Measurements from ENCODE around the gene SLC6A7.

SLC6A7 gene

DNA sequence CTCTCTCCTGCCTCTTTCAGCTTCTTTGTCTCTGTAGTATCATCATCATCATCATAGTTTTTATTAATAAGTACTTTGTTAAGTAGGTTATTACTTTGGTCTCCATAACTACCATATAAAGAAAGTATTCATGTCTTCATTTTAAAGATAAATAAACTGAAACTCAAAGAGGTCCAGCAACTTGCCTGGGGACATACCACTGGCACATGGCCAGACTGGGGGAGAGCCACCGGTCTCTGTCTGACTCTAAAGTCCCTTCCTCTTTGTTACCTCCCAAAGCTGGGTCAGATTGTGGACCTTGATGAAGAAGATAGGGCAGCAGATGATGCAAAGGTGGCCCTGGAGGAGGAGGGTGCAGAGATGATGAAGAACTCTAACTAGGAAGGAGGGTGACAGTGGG is 14.8 kb upstream of the SLC6A7 start:
- DNase-seq = no peak

DNA sequence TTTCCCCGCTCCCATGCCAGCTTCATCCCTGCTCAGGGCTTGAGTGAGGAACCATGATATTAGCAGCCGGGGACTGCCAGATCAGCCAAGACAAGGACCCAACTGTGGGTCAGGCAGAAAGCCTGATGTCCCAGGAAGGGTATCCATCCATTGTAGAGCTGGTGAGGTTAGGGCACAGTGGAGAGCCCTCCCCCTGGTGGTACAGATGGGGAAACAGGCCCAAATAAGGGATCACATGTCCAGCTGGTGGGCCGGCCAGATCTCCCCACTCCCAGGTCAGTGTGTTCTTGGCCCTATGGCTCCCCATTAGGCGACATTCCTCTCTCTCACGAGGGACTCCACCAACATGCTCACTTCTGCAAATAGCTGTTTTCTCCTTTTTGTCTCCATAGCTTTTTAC is 14.3 kb upstream of the SLC6A7 start:
- peak; percentile 65 for DNase-seq

- DNase-seq = no peak
Measured at GRCh38 chr5:150176745-150177477, 13.0 kb upstream of the SLC6A7 start.

- no peak for DNase-seq
Measured at GRCh38 chr5:150177721-150178120, 12.1 kb upstream of the SLC6A7 start.

- no peak for DNase-seq
Measured at GRCh38 chr5:150178262-150178661, 11.6 kb upstream of the SLC6A7 start.

GRCh38 chr5:150179019-150179620 is 10.7 kb upstream of the SLC6A7 start:
- DNase-seq = no peak

DNA sequence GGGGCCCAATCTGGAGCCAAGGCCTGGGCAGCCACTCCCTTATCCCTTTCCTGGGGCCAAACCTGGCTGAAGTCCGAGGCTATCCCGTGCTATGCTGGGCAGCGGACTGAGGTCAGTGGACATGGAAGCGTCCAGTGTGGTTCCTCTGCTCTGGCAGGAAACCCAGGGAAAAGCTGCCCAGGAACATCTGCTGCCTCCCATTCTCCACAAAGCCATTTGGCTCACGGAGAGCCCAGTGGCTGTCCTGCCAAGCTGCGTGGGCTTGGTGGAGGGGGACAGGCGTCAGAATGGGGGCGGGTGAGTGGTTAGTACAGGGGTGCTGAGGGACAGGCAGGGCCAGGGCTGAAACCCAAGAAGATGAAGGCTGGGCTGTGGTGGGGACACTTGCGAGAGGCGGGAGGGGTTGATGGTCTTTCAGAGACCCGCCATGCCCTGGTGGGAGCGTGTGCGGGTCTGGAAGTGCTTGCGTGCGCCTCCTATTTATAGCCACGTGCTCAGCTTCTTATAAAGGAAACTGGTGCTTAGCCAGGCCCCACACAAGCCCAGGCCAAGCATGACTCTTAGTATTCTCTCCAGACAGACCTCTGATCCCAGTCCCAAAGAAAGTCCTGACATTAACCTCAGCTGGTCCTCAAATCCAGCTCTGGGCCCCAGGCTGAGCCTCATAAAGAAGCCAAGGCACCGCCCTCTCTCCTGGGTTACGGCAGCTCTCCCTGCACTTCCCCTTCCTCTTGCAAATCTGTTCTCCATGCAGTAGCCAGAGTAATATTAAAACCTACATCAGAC is 9.4 kb upstream of the SLC6A7 start:
- peak; percentile 35 for DNase-seq

- DNase-seq = no peak
Measured at GRCh38 chr5:150181027-150181426, 8.8 kb upstream of the SLC6A7 start.

- no peak for DNase-seq
Measured at GRCh38 chr5:150181766-150182545, 7.9 kb upstream of the SLC6A7 start.

- DNase-seq = no peak
Measured at GRCh38 chr5:150182774-150183173, 7.1 kb upstream of the SLC6A7 start.

DNA sequence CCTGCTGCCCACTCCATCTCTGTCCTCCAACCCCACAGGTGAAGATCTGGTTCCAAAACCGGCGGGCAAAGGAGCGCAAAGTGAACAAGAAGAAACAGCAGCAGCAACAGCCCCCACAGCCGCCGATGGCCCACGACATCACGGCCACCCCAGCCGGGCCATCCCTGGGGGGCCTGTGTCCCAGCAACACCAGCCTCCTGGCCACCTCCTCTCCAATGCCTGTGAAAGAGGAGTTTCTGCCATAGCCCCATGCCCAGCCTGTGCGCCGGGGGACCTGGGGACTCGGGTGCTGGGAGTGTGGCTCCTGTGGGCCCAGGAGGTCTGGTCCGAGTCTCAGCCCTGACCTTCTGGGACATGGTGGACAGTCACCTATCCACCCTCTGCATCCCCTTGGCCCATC is 6.4 kb upstream of the SLC6A7 start:
- no peak for DNase-seq

- DNase-seq = no peak
Measured at GRCh38 chr5:150184006-150184405, 5.9 kb upstream of the SLC6A7 start.

- no peak for DNase-seq
Measured at GRCh38 chr5:150184990-150185912, 4.6 kb upstream of the SLC6A7 start.

DNA sequence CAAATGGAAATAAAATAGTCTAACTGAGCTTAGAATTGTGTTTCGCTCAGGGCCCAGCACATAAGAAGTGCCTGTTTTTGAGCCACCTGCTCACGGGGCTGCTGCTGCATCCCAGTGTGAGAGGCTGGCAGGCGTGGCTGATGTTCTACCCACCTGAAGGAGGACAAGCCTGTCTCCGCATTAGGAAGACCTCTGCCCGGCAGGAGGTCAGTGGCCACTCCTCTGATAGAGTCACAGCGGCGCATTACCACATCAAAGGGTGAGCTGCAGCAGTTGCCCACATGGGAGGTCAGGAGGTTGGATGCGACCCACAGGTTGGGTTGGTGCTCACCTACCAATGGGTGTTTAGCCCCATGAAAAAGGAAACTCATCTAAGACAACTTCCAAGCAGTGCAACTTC is 3.7 kb upstream of the SLC6A7 start:
- no peak for DNase-seq

DNA sequence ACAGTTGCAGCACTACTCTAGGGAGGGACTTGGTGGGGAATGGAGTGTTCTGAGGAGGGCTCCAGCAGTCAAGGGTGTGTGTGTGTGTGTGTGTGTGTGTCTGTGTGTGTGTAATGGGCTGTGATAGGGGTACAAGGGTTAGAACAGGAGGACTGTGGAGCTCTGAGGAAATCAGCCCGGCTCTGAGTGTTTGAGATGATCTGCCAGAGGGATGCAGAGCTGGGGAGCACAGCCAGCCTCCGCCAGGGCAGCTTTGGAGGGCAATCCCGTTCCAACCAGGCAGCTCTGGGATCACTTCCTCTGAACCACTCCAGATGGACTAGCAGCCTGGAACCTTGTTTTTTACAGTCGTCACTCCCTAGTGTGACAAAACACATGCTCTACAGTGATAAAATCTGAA is 3.0 kb upstream of the SLC6A7 start:
- DNase-seq = no peak

DNA sequence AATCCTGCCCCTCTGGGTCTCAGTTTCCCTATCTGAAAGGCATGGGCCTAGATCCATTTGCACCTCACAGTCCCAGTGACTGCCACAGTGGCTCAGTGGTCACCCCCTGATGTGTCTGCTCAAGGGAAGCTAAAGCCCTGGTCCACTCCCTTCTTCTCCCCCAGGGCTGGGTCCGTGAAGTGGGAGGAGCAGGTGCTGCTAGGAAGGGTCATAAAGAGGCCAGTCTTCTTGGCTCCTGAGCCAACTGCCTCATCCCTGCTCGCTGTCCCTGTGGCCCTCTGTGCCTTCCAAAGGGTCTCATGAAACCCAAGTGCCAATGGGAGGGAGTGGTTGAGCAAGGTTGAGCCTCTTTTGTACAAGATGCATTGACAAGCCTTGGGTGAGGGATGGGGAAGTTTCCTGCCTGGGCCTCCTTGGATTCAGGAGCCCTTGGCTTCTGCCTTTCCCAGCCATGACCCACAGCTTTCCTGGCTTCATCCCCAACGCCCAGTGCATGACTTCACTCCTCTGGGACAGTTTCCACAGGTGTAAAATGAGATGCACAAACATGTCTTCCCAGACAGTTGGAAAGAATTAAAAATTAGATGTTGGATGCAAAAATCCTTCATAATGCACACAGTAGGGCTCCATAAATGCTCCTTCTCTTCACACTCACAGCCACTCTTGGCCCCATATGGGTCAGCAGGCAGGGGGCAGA is 1.6 kb upstream of the SLC6A7 start:
- DNase-seq = no peak

- DNase-seq = peak; percentile 27
Measured at GRCh38 chr5:150189326-150189725, 536 bp upstream of the SLC6A7 start.

DNA sequence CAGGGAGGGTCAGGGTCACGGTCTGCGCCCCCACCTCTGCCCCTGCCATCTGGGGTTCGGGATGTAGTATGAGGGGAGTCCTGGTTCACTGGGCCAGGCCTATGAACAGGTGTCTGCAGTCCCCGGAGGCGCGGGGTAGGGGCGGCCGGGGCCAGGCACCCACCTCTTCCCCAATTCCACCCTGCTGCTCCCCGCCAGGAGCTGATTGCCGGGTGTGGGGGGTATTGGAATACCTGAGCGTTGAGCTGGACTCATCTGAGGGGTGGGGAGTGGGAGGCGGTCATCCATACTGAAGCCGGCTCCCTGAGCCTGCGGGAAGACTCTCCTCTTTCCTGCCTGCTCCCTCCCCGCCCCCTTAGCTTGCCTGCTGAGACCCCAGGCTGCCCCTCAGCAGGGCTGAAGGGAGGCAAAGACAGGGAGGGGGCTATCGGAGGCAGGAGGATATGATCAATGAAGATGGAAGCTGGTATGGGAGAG is 679 bp downstream of the SLC6A7 start:
- no peak for DNase-seq

GRCh38 chr5:150190987-150191386 is 1.1 kb downstream of the SLC6A7 start:
- no peak for DNase-seq

- DNase-seq = no peak
Measured at GRCh38 chr5:150192462-150192861, 2.6 kb downstream of the SLC6A7 start.

GRCh38 chr5:150195736-150196485 is 6.0 kb downstream of the SLC6A7 start:
- no peak for DNase-seq
